ENCODE data around the gene RAB1B. TPM values are rescaled to one million over a fixed set of nuclear protein-coding genes. Genes with fewer than 3 reads are reported as not detected.
"Not testable (repeated sequence)": the region's sequence is repeated elsewhere in the genome, so short reads cannot be mapped to it uniquely, and the experiment has no call there.

RAB1B gene
- total and polyA plus RNA-seq, 7 donors: 120 to 163 (median 130) TPM

GRCh38 chr11:66275396-66275795, 7.0 kb downstream of the RAB1B start:
- ATAC-seq: peak in 1 of 4 donors; percentile 8
- Histone ChIP-seq H3K27ac (no peak overlapping the region), H3K4me3 (no peak overlapping the region), H3K4me1 (peaks cover 9% of the 10 kb centered on the region), H3K9me3 (no peaks in the 10 kb centered on the region), H3K27me3 (ENCODE audit: insufficient read depth in 3 of 3, low read length in 2 of 3) (peaks cover 0 to 7% (median 0%) of the 10 kb centered on the region in 3 donors), H3K36me3 (ENCODE audit: insufficient read depth in 1 of 2, low read depth in 1 of 2) (peaks cover 3 to 63% of the 10 kb centered on the region in 2 donors)
- no peak for DNase-seq
- TF ChIP-seq, protein P1, sequence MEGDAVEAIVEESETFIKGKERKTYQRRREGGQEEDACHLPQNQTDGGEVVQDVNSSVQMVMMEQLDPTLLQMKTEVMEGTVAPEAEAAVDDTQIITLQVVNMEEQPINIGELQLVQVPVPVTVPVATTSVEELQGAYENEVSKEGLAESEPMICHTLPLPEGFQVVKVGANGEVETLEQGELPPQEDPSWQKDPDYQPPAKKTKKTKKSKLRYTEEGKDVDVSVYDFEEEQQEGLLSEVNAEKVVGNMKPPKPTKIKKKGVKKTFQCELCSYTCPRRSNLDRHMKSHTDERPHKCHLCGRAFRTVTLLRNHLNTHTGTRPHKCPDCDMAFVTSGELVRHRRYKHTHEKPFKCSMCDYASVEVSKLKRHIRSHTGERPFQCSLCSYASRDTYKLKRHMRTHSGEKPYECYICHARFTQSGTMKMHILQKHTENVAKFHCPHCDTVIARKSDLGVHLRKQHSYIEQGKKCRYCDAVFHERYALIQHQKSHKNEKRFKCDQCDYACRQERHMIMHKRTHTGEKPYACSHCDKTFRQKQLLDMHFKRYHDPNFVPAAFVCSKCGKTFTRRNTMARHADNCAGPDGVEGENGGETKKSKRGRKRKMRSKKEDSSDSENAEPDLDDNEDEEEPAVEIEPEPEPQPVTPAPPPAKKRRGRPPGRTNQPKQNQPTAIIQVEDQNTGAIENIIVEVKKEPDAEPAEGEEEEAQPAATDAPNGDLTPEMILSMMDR (IDR thresholded peaks at IDR 0.05): no peak
- 52 to 65% (median 64%) methylated on average over 8 of the region's 8 CpGs for WGBS, 3 donors
- intact Hi-C loops (cut with DNase I): no loop called here

DNA sequence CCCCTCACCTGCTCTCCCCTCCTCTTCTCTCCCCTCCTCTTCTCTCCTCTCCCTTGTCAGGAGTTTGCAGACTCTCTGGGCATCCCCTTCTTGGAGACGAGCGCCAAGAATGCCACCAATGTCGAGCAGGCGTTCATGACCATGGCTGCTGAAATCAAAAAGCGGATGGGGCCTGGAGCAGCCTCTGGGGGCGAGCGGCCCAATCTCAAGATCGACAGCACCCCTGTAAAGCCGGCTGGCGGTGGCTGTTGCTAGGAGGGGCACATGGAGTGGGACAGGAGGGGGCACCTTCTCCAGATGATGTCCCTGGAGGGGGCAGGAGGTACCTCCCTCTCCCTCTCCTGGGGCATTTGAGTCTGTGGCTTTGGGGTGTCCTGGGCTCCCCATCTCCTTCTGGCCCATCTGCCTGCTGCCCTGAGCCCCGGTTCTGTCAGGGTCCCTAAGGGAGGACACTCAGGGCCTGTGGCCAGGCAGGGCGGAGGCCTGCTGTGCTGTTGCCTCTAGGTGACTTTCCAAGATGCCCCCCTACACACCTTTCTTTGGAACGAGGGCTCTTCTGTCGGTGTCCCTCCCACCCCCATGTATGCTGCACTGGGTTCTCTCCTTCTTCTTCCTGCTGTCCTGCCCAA, 7.7 kb downstream of the RAB1B start:
- TF ChIP-seq, protein P1 (IDR thresholded peaks at IDR 0.05): no peak
- H3K9me3 ChIP-seq: no peaks in the 10 kb centered on the region
- ATAC-seq (no peak), DNase-seq (peak in 1 of 2 donors; percentile 48)
- intact Hi-C loops (cut with DNase I): no loop called here
- H3K27me3 ChIP-seq (ENCODE audit: insufficient read depth in 3 of 3, low read length in 2 of 3): peaks cover 0 to 7% (median 0%) of the 10 kb centered on the region in 3 donors
- H3K4me3 ChIP-seq: no peak overlapping the region
- peaks cover 3 to 57% of the 10 kb centered on the region in 2 donors for H3K36me3 ChIP-seq (ENCODE audit: insufficient read depth in 1 of 2, low read depth in 1 of 2)
- WGBS, 3 donors: 74 to 79% (median 77%) methylated on average over 13 to 14 of the region's 14 CpGs
- peaks cover 4% of the 10 kb centered on the region for H3K4me1 ChIP-seq
- H3K27ac ChIP-seq: no peak overlapping the region

DNA sequence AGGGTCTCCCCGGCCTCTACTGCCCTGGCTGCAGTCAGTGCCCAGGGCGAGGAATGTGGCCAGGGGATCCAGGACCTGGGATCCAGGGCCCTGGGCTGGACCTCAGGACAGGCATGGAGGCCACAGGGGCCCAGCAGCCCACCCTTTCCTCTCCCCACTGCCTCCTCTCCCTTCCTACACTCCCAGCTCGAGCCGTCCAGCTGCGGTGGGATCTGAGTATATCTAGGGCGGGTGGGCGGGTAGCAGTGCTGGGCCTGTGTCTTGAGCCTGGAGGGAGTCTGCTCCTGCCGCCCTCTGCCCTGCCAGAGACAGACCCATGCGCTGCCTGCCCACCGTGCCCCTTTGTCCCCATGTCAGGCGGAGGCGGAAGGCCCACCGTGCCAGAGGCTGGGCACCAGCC, 8.2 kb downstream of the RAB1B start:
- intact Hi-C loops (cut with DNase I); H3K27ac ChIP-seq; H3K4me1 ChIP-seq; H3K9me3 ChIP-seq; H3K27me3 ChIP-seq (ENCODE audit: insufficient read depth in 3 of 3, low read length in 2 of 3); H3K4me3 ChIP-seq: not testable (repeated sequence)
- 81 to 87% (median 83%) methylated on average over 11 to 13 of the region's 13 CpGs for WGBS, 3 donors
- peaks cover 3 to 54% of the 10 kb centered on the region in 2 donors for H3K36me3 ChIP-seq (ENCODE audit: insufficient read depth in 1 of 2, low read depth in 1 of 2)
- ATAC-seq (peak in 1 of 4 donors; percentile 9), DNase-seq (peak in 1 of 2 donors; percentile 39)

DNA sequence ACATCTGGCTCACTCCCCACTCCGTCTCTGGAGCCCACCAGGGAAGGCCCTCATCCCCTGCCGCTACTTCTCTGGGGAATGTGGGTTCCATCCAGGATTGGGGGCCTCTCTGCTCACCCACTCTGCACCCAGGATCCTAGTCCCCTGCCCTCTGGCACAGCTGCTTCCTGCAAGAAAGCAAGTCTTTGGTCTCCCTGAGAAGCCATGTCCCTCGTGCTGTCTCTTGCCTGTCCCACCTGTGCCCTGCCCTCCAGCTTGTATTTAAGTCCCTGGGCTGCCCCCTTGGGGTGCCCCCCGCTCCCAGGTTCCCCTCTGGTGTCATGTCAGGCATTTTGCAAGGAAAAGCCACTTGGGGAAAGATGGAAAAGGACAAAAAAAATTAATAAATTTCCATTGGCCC, 8.6 kb downstream of the RAB1B start:
- H3K4me1 ChIP-seq; H3K27me3 ChIP-seq (ENCODE audit: insufficient read depth in 3 of 3, low read length in 2 of 3); H3K9me3 ChIP-seq; DNase-seq; H3K4me3 ChIP-seq; H3K27ac ChIP-seq; intact Hi-C loops (cut with DNase I): not testable (repeated sequence)
- WGBS, 3 donors: 74 to 90% (median 82%) methylated on average over 4 of the region's 4 CpGs
- ATAC-seq: peak in 2 of 4 donors; percentile 2 to 8
- peaks cover 3 to 49% of the 10 kb centered on the region in 2 donors for H3K36me3 ChIP-seq (ENCODE audit: insufficient read depth in 1 of 2, low read depth in 1 of 2)

DNA sequence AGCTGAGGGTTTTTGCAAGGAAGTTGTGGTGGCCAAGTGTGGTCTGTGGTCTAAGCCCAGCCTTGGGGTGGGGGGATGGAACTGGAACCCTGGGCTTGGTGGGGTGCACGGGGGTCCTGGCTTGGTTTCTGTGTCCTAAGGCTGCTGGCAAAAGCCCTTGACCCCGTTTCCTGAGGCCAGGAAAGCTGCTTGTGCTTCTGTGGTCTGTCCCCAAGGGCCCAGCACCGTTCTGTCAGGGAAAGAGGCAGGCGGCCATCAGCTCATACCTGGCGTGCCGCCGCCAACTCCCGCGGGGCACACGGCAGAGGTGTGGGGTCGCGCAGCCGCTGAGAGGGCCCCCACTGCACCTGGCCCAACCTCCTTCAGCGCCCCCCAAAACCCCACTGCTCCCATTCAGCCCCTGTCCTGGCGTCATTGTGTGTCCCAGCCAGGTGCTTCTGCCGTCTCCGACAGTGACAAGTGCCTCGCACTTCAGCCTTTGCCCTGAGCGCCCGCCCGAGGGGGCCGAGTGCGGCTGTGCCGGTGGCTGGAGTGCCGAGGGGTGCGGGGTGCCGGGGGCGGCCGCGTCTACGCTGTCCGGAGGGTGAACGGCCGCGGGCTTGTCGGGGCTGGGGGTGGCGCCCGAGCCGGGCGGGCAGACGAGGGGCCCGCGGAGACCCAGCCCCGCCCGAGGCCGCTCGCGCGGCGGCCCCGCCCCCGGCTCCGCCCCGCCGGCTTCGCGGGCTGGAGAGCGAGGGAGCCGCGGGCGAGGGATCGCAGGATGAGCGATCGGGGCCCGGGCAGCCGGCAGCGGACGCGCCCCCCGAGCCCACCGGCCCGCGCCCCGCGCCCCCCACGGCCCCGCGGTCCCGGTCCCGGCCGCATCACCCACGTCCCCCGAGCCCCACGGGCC, 9.3 kb downstream of the RAB1B start, which contains the start of gene CNIH2:
Gene CNIH2 (plus strand): TSS at position 705 of the 892 bp plus-strand sequence. CDS start 282 bp downstream, outside the sequence.
- peak; percentile 11 to 30 (median 18) for ATAC-seq
- Histone ChIP-seq H3K9me3 (no peaks in the 10 kb centered on the region), H3K4me1 (peaks cover 6% of the 10 kb centered on the region), H3K36me3 (ENCODE audit: insufficient read depth in 1 of 2, low read depth in 1 of 2) (peaks cover 3 to 43% of the 10 kb centered on the region in 2 donors), H3K4me3 (peak within 1 kb of the TSS; percentile 55), H3K27ac (no peak within 1 kb of the TSS), H3K27me3 (ENCODE audit: insufficient read depth in 3 of 3, low read length in 2 of 3) (peaks cover 0 to 7% (median 0%) of the 10 kb centered on the region in 3 donors)
- DNase-seq: peak; percentile 10 to 57
- WGBS, 3 donors: 6 to 22% (median 11%) methylated on average over 17 to 84 of the region's 84 CpGs
- TF ChIP-seq, protein P1 (IDR thresholded peaks at IDR 0.05): no peak
- intact Hi-C loops (cut with DNase I): no loop called here
